ENCODE data around the gene RHD. TPM values are rescaled to one million over a fixed set of nuclear protein-coding genes. Genes with fewer than 3 reads are reported as not detected.
A peak's percentile ranks its signal among the peaks of the same experiment; 100 is the strongest.

The RHD gene
- total and polyA plus RNA-seq, 2 of the 4 experiments (the other 2 are of a cell fraction), result not detected

GRCh38 chr1:25239681-25240541 lies 32.4 kb upstream of the RHD start (continued):
- peak; percentile 71 for TF ChIP-seq CTCF (conservative IDR thresholded peaks at IDR 0.05; ENCODE audit: low read depth, low read length)

GRCh38 chr1:25243907-25244306 lies 28.4 kb upstream of the RHD start:
- Histone ChIP-seq H3K27ac (ENCODE audit: insufficient read depth, low read length) (no peak overlapping the region), H3K23ac (ENCODE audit: low read depth, low read length) (no peak overlapping the region), H3K9ac (ENCODE audit: low read depth, low read length) (no peak overlapping the region), H2AFZ (replicated peaks; ENCODE audit: low read length, poor library complexity) (no peak overlapping the region), H3K14ac (replicated peaks; ENCODE audit: low read depth, low read length) (no peak overlapping the region), H4K20me1 (ENCODE audit: insufficient read depth, low read length) (peaks cover 34% of the 10 kb centered on the region), H2BK15ac (ENCODE audit: low read depth, low read length) (no peak overlapping the region), H3K4me3 (ENCODE audit: insufficient read depth, low read depth, low read length) (no peak overlapping the region), H2BK5ac (ENCODE audit: low read depth, low read length, poor library complexity, severe bottlenecking) (no peak overlapping the region), H4K5ac (ENCODE audit: low read depth, low read length) (no peak overlapping the region), H3K56ac (ENCODE audit: extremely low read depth, insufficient read depth, low read length) (no peak overlapping the region), H2AK9ac (replicated peaks; ENCODE audit: low read depth, low read length, poor library complexity) (no peak overlapping the region), H3K79me1 (ENCODE audit: low read depth in 1 of 2, low read length in 2 of 2) (peaks cover 9 to 45% of the 10 kb centered on the region in 2 experiments), H3K18ac (ENCODE audit: low read depth, low read length) (no peak overlapping the region), H3K36me3 (ENCODE audit: control insufficient read depth, insufficient read depth, low read length) (peaks cover 21% of the 10 kb centered on the region), H2BK120ac (ENCODE audit: low read depth, low read length) (no peak overlapping the region), H4K91ac (ENCODE audit: insufficient read depth, low read depth, low read length) (no peak overlapping the region), H3K4me1 (ENCODE audit: control insufficient read depth, insufficient read depth, low read length) (peaks cover 4% of the 10 kb centered on the region; the same call in 1 of the 2 replicates), H4K8ac (ENCODE audit: low read depth in 2 of 2, low read length in 2 of 2) (no peak overlapping the region), H3K27me3 (ENCODE audit: control insufficient read depth, insufficient read depth, low read length) (no peaks in the 10 kb centered on the region), H2BK20ac (ENCODE audit: low read depth, low read length) (no peak overlapping the region), H3K4ac (ENCODE audit: low read depth, low read length) (no peak overlapping the region), H3K9me1 (ENCODE audit: insufficient read depth, low read length) (no peaks in the 10 kb centered on the region), H3K9me3 (ENCODE audit: control insufficient read depth, insufficient read depth, low read length) (no peaks in the 10 kb centered on the region), H2AK5ac (ENCODE audit: low read depth, low read length) (no peak overlapping the region), H3K4me2 (ENCODE audit: low read depth, low read length) (no peak overlapping the region)
- 100% methylated on average over 1 of the region's 6 CpGs; no CpG with 5 or more reads in 1 of the 2 experiments for WGBS, 2 experiments (ENCODE audit: extremely low coverage in 2 of 2, insufficient read length in 1 of 2)
- ATAC-seq (ENCODE audit: low read depth) (no peak), DNase-seq (no peak)
- intact Hi-C loops (cut with micrococcal nuclease) (loop anchor here (5.0 to 10.0 kb wide), 2 partner anchors 278 to 571 kb away; partner anchors contain the start of gene MTFR1L), dilution Hi-C loops (cut with HindIII; ENCODE audit: low sequenced_read_pairs, unreplicated experiment) (no loop called here), in situ Hi-C loops (cut with MboI; ENCODE audit: low sequenced_read_pairs) (loop anchor here (25.0 kb wide), 1 partner anchor 568 kb away; the partner anchor contains the start of genes MTFR1L and SELENON)
- ChIA-PET POLR2A (ENCODE audit: unreplicated experiment) (interaction anchor here (1.3 kb wide), 1 partner anchor 11 kb away, joined by 3 read pairs; no protein-coding TSS in a partner anchor), CTCF (no interaction called here)
- TF ChIP-seq CHD1 (IDR thresholded peaks at IDR 0.05; ENCODE audit: low read depth, low read length) (no peak), FOS (IDR thresholded peaks at IDR 0.05; ENCODE audit: low read depth, low read length) (no peak), POLR2A (IDR thresholded peaks at IDR 0.05; ENCODE audit: low read depth, low read length) (no peak), RCOR1 (IDR thresholded peaks at IDR 0.05; ENCODE audit: insufficient replicate concordance, low read length) (no peak), USF2 (IDR thresholded peaks at IDR 0.05; ENCODE audit: low read depth, low read length) (no peak), MXI1 (IDR thresholded peaks at IDR 0.05; ENCODE audit: borderline replicate concordance, low read depth, low read length) (no peak)
- no TSS peak for BruUV-seq (replicated peaks)

All from IMR-90 (cell line).